Stimulated activated CD8-positive, alpha-beta memory T cell treated with anti-CD3 and anti-CD28 coated beads, Interleukin-4, amount 100 ng/mL, for 1 hour (primary cell): Measurements from ENCODE around the gene RNF182.

Experiments
- DNase-seq, 2 donors: peaks; one replicate each; pipeline ENCODE4 v3.0.0-alpha.2; 2020; ENCODE audit warnings: low read depth in 2 of 2, low spot score in 1 of 2

The RNF182 gene

GRCh38 chr6:14028631-14029030, 103.9 kb downstream of the RNF182 start:
- no peak for DNase-seq

- DNase-seq: no peak
Observed at GRCh38 chr6:14029605-14030004, 104.9 kb downstream of the RNF182 start.
